Superior temporal gyrus (tissue), 1 donor: ENCODE measurements around the gene RPS6KA2.
A peak's percentile ranks its signal among the peaks of the same experiment; 100 is the strongest.

Experiments used
- DNase-seq: peaks from one replicate; pipeline ENCODE4 v3.0.0-alpha.2; 2016; ENCODE audit errors: extremely low spot score

Gene RPS6KA2

GRCh38 chr6:166656230-166657151 lies 29.4 kb upstream of the RPS6KA2 start:
- DNase-seq = no peak

DNA sequence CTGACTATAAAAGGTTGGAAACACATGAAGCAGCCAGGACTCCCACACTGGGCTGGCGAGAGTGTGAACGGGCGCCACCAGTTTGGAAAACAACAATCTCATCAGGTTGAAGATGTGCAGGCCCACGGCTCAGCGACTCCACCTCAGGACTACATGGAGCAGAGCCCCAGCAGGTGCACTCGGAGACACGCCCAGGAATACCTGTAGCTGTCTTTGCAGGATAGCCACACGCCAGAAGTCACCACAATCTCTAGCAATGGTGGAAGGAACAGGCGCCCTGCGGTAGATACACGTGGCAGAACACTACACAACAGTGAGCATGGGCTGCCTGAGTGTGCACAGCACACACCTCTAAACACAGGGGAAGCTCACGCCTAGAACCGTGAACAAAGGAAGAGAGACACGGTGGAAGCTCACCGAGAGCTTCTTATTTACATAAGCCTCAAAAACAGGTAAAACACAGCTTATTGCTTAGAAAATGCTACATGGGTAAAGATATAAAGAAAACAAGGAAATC lies 28.7 kb upstream of the RPS6KA2 start:
- DNase-seq = no peak

DNA sequence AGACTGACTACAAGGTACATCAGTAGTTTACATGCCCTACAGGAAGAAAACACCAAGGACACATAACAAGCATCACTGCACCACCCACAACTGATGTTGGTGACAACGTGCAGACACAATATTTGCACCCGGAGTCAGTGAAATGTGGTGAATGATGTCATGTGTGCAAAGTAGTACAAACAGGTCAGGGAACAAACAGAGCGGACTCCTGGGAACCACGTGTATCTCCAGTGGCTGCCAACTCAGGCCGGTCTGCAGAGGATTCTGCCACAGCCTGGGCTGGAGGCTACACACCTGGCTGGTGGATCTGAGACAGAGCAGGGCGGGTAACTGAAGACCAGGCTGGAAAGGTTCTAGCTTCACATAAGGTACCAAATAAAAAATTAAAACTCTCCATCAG lies 28.2 kb upstream of the RPS6KA2 start:
- DNase-seq = no peak

- DNase-seq = no peak
Observed at GRCh38 chr6:166654573-166654972, 27.5 kb upstream of the RPS6KA2 start.

DNA sequence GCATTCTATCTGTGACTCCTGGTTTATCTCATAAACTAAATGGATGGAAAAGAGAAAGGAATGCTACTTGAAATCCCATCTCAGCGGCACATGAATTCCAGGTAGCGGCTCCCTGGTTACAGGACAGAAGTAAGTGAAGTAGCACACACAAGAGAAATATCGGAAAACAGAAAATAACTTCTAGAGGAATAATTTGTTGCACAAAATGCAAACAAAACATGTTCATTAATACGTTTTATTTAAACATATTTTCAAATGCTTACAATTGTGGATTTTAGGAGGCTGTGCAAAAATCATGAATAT lies 26.5 kb upstream of the RPS6KA2 start:
- DNase-seq = no peak

GRCh38 chr6:166650824-166651807 lies 24.1 kb upstream of the RPS6KA2 start:
- peak; percentile 71 for DNase-seq

GRCh38 chr6:166650047-166650446 lies 23.0 kb upstream of the RPS6KA2 start:
- DNase-seq = no peak

GRCh38 chr6:166648846-166649245 lies 21.8 kb upstream of the RPS6KA2 start:
- DNase-seq = no peak

DNA sequence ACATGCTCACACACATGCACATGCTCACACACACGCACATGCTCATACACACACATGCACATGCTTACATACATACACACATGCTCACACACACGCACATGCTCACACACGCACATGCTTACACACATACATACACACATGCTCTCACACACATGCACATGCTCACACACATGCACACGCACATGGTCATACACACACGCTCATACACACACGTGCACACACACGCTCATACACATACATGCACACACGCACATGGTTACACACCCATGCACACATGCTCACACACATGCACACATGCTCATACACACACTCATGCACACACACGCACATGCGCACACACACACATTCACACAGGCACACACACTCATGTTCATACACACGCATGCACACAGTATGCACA lies 20.8 kb upstream of the RPS6KA2 start:
- DNase-seq = no peak

- no peak for DNase-seq
Observed at GRCh38 chr6:166646716-166647115, 19.7 kb upstream of the RPS6KA2 start.

GRCh38 chr6:166645896-166646295 lies 18.8 kb upstream of the RPS6KA2 start:
- DNase-seq = no peak

- DNase-seq = no peak
Observed at GRCh38 chr6:166644681-166645080, 17.6 kb upstream of the RPS6KA2 start.

GRCh38 chr6:166643891-166644590 lies 17.0 kb upstream of the RPS6KA2 start:
- DNase-seq = no peak

DNA sequence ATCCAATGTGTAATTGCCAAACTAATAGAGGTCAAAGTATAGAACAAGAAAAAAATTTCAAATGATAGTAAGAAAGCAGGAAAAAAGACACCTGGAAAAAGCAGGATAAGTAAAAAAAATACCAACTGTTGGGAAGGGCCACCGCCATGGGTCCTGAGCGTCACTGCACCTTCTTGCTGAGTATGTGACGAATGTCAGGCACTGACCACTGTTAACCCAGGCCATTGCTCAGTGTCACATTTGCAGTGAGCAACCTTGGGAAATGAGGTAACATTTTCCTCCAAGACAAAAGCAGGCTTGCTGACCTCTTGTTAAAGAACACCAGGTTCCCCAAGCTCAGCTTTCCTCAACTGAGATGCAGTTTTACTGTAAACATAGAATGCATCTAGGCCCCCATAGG lies 15.6 kb upstream of the RPS6KA2 start:
- DNase-seq = no peak

DNA sequence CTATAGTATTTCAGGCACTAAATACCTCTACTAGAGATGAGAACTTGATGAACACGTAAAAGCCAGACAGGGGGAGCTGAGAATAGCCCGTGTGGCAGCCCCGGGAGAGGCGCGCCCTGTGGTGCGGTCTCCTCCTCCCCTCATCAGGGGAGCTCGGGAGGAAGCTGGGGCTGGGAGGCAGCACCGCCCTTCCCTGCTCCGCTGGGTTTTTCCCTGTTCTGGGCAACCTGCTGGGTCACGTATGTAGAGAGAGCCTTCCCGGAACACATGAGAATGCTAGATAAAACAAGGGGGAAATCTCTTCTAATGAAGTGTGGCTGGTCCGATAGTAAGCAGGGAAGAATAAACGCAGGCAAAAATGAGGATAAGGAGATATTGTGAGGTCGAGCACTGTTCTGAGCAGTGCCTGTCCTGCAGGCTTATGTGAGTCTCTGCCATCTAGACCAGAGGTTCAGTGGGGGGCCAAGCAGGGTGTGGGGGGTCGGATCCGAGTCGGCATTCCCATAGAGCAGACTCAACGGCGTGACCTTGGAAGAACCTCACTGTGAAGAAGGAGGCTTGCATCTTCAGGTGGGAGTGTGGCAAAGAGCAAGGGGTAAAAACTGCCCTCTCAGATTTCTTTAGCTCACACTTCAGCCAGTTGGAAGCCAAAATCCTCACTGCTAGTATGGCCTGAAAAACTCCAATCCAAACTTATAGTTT lies 13.4 kb upstream of the RPS6KA2 start:
- DNase-seq = no peak

GRCh38 chr6:166639921-166640320 lies 12.9 kb upstream of the RPS6KA2 start:
- no peak for DNase-seq

GRCh38 chr6:166638573-166638964 lies 11.5 kb upstream of the RPS6KA2 start:
- no peak for DNase-seq

- no peak for DNase-seq
Observed at GRCh38 chr6:166637812-166638572, 10.9 kb upstream of the RPS6KA2 start.

DNA sequence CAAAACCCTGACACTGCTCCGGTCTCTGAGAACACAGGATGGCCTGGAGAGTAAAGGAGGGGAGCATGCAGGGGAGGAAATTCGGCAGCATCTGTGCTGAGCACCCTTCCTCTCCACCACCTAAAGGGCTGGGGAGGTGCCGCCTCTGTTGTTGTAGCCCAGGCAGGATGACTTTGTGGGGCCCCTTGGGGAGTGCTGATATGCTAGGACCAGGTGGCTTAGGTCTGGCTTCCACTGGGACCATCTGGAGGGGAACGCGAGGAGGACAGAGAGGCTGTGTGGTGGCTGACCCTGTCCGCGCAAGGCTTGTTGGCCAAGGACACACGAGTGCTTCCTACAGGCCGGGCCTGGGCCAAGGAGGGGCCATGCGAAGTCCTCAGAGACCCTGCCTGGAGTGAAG lies 9.9 kb upstream of the RPS6KA2 start:
- no peak for DNase-seq

GRCh38 chr6:166636191-166636933 lies 9.3 kb upstream of the RPS6KA2 start:
- no peak for DNase-seq
